Gastrocnemius medialis (tissue), 4 donors: ENCODE measurements around the gene AFF1.

ENCODE experiments used
- CTCF ChIP-seq, 5 experiments: fragments of 450-650 bp in 3 of 5; fragments of 200-600 bp in 2 of 5; sonication (generic) in 2 of 5; IDR thresholded peaks in 4 of 5; conservative IDR thresholded peaks in 1 of 5; 1 replicate in 4 of 5; 2 replicates in 1 of 5; pipeline ENCODE4 v1.5.1; 2016 to 2019; ENCODE audit warnings: antibody characterized with exemption in 5 of 5, mild to moderate bottlenecking in 3 of 5, moderate library complexity in 3 of 5
- POLR2A ChIP-seq, 2 donors: fragments of 450-650 bp; IDR thresholded peaks; one replicate each; pipeline ENCODE4 v1.6.1; 2017; ENCODE audit warnings: antibody characterized with exemption in 2 of 2, mild to moderate bottlenecking in 2 of 2, moderate library complexity in 2 of 2

GRCh38 chr4:87101543-87102199 lies 166.9 kb downstream of the AFF1 start:
- TF ChIP-seq CTCF (IDR thresholded peaks at IDR 0.05 in 4 of 5, conservative IDR thresholded peaks at IDR 0.05 in 1 of 5) (no peak), POLR2A (IDR thresholded peaks at IDR 0.05) (no peak)
